Activated CD8-positive, alpha-beta memory T cell treated with anti-CD3 and anti-CD28 coated beads for 4 hours (primary cell): ENCODE data around the gene CYP4V2.
A peak's percentile ranks its signal among the peaks of the same experiment; 100 is the strongest.

Experiments used
- DNase-seq, 2 donors: peaks; one replicate each; pipeline ENCODE4 v3.0.0-alpha.2; 2020; ENCODE audit warnings: low read depth in 2 of 2

CYP4V2 gene

GRCh38 chr4:186189656-186190055, 1.7 kb upstream of the CYP4V2 start:
- DNase-seq: no peak

GRCh38 chr4:186190581-186191199, 677 bp upstream of the CYP4V2 start:
- DNase-seq: peak in 1 of 2 donors; percentile 14

GRCh38 chr4:186192066-186192612, 772 bp downstream of the CYP4V2 start:
- no peak for DNase-seq

DNA sequence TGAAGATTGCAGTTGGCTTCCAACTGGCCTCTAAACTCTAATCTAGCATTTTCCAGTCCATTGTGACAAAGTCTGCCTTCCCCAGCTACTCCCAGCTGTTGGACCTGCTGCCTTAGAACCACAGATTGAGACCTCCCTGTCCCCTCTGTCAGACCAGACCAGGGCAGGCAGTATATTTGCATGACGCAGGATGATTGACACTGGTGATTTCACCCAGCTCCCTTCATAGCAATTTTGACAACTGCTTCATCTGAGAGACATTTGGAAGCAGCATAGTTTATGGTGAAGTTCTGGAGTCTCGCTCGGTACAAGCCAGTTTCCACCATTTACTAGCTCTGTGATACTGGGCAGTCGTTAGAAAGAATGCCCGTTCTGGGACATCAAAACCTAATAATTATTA, 2.5 kb downstream of the CYP4V2 start:
- DNase-seq: no peak

GRCh38 chr4:186196063-186196462, 4.7 kb downstream of the CYP4V2 start:
- no peak for DNase-seq

DNA sequence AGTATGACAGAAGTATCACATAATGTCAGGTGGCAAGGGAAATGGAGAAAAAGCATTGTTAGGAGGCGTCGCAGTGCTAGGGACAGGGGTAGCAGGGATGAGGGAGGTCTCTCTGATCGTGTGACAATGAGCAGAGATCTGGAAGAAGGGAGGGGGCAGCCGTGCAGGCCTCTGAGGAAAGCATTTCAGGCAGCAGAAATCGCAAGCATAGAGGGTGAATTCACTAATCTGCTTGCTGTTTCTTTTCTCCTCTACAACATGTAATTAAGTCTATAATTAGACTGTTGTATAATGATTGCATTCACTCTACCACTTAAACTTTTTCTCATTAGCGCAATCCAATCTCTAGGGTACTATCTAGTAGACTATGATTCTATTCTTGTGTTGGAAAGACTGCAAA, 9.1 kb downstream of the CYP4V2 start:
- no peak for DNase-seq

GRCh38 chr4:186201010-186201409, 9.6 kb downstream of the CYP4V2 start:
- no peak for DNase-seq

- DNase-seq: peak in 1 of 2 donors; percentile 41
These were observed 10.3 kb downstream of the CYP4V2 start for GRCh38 chr4:186201535-186202230.

DNA sequence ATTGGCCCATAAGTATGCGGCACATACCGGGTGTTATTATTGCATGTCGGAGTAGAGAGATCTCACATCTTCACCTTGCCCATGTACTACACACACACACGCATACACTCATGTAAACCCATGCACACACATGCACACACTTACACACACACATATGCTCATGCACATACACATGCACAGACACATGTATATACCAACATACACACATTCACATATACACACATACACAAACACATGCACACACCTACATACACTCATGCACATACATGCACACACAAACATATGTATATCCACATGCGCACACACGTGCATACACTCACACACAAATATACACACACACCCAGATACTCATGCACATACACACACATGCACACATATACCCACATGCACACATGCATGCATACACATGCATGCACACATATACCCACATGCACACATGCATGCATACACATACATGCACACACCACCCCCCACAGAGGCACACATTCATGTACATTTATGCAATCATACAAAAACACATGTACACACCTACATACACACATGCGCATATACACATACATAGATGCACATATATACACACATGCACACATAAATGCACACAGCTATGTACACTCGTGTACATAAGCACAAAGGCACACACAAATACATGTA, 11.2 kb downstream of the CYP4V2 start:
- no peak for DNase-seq

GRCh38 chr4:186203406-186203805, 12.0 kb downstream of the CYP4V2 start:
- no peak for DNase-seq

GRCh38 chr4:186204103-186204559, 12.8 kb downstream of the CYP4V2 start:
- peak in 1 of 2 donors; percentile 49 for DNase-seq

- no peak for DNase-seq
These were observed 13.3 kb downstream of the CYP4V2 start for GRCh38 chr4:186204686-186205085.

DNA sequence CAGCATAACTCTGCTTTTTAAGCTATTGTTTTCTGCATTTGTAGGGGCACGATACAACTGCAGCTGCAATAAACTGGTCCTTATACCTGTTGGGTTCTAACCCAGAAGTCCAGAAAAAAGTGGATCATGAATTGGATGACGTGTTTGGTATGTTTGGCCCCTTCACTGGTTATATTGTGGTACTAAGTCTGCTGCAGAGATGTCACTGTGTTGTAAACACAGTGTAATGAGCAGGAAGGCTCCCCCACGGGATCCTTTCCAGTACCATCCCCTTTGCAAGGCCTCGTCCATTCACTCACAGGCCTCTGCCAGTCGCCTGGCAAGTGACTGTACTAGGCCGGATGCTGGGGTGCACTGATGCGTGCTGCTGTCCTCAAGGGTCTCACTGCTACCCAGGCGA, 13.8 kb downstream of the CYP4V2 start:
- no peak for DNase-seq

DNA sequence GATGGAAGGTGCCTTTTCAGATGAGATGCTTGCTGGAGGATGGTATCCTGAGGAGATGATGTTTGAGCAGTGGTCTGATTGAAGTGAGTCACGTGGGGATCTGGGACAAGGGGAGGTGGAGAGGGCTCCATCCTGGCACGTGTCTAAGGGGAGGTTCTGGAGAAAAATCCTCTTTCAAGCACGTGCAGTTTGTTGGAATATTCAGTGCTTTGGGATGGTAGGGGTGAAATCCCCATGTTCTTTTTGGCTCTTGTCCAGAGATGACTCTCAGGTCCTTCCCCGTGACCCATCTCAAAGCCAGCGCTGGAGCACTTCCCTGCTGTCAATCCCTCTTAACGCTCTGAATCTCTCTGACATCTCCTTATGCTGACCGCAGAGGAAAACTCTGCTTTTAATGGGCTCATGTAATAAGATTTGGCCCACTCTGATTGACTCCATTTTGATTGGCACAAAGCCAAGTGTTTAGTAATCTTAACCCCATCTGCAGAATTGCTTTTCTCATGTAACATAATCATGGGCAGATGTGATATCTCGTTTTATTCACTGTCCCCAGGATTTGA, 25.2 kb downstream of the CYP4V2 start:
- DNase-seq: no peak

- no peak for DNase-seq
These were observed 26.4 kb downstream of the CYP4V2 start for GRCh38 chr4:186217733-186218293.

GRCh38 chr4:186221624-186222023, 30.3 kb downstream of the CYP4V2 start:
- DNase-seq: no peak

- DNase-seq: no peak
These were observed 34.5 kb downstream of the CYP4V2 start for GRCh38 chr4:186225848-186226247.

GRCh38 chr4:186226521-186227189, 35.3 kb downstream of the CYP4V2 start:
- DNase-seq: no peak

GRCh38 chr4:186227221-186227620, 35.9 kb downstream of the CYP4V2 start, which contains the start of gene KLKB1:
KLKB1 (plus strand) TSS chr4:186227507; CDS start chr4:186228196, 689 bp downstream.
- DNase-seq: no peak

- no peak for DNase-seq
These were observed 36.6 kb downstream of the CYP4V2 start for GRCh38 chr4:186227744-186228513.

DNA sequence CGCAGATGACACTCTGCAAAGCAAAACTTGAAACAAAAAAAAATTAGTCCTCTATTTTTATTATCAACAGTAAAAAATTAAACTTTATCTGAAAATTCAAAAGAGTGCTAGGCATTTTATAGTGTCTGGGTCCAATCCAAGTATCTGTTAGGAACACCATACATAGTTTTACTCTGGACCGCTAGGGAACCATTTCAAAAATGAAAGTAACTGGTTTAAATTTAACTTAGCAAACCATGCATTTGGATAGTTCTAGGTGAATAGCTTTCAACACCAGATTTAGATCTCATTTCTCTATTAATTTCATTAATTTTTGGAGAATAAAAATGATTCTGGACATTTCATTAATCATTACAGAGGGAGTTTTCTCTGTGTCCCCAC, 37.1 kb downstream of the CYP4V2 start:
- DNase-seq: no peak
